ENCODE data around the gene KDM3A.

GRCh38 chr2:86441392-86441881, 266 bp downstream of the KDM3A start:
- TF ChIP-seq TCF7 (CRISPR knock-in tag; IDR thresholded peaks at IDR 0.05; ENCODE audit: low read depth): no peak
- no peak for TF ChIP-seq RELA (CRISPR knock-in tag; IDR thresholded peaks at IDR 0.05; ENCODE audit: borderline replicate concordance)
- TF ChIP-seq CTCF (IDR thresholded peaks at IDR 0.05): no peak
- no peak for TF ChIP-seq ATF2 (CRISPR knock-in tag; IDR thresholded peaks at IDR 0.05; ENCODE audit: borderline replicate concordance, low read depth)
- TF ChIP-seq NR2C2 (CRISPR knock-in tag; IDR thresholded peaks at IDR 0.05): no peak
- no peak for TF ChIP-seq ERG (CRISPR knock-in tag; IDR thresholded peaks at IDR 0.05)
- TF ChIP-seq SMAD3 (CRISPR knock-in tag; IDR thresholded peaks at IDR 0.05; ENCODE audit: borderline replicate concordance): no peak
- no peak for TF ChIP-seq MLX (CRISPR knock-in tag; IDR thresholded peaks at IDR 0.05)
- no peak for TF ChIP-seq ATF3 (CRISPR knock-in tag; conservative IDR thresholded peaks at IDR 0.05)
- TF ChIP-seq ZNF281 (CRISPR knock-in tag; IDR thresholded peaks at IDR 0.05): no peak
- TF ChIP-seq ZNF512 (CRISPR knock-in tag; IDR thresholded peaks at IDR 0.05; ENCODE audit: borderline replicate concordance): no peak
- no peak for TF ChIP-seq HMGXB4 (CRISPR knock-in tag; IDR thresholded peaks at IDR 0.05)

Data from WTC11 (cell line).